Ovary (tissue), 3 donors: ENCODE data around the gene SLC4A5.

Experiments
- POLR2A ChIP-seq: fragments of 450-650 bp; IDR thresholded peaks from one replicate; pipeline ENCODE4 v1.6.1; 2017; ENCODE audit warnings: antibody characterized with exemption, mild to moderate bottlenecking, moderate library complexity
- TF ChIP-seq, protein P1 (sequence below), 3 donors: fragments of 450-650 bp in 2 of 3; fragments of 200-600 bp in 1 of 3; IDR thresholded peaks; one replicate each; pipeline versions ENCODE4 v1.5.1 to v1.8.0; 2016 to 2022; ENCODE audit warnings: antibody characterized with exemption in 3 of 3, mild to moderate bottlenecking in 1 of 3
- donor health status: DM: no; HTN: no; CAD: no.

DNA sequence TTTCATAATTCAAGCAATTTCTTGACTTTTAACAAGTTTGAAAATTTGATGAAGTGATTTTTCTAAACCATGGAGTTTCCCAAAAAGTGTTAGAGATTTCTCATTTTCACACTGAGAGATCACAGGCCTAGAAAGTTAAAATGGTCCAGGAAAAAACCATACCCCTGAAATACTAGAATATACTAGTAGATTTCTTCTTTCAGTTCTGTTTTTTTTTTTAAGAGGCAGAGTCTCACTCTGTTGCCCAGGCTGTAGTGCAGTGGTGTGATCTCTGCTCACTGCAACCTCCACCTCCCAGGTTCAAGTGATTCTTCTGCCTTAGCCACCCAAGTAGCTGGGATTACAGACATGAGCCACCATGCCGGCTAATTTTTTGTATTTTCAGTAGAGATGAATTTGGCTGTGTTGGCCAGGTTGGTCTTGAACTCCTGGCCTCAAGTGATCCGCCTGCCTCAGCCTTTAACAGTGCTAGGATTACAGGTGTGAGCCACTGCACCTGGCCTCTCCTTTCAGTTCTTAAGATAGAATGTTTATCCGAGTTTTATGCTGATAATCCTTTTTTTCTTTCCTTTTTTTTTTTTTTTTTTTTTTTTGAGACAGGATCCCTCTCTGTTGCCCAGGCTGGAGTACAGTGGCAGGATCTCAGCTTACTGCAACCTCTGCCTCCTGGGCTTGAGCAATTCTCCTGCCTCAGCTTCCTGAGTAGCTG, 130.4 kb downstream of the SLC4A5 start:
- TF ChIP-seq, protein P1, sequence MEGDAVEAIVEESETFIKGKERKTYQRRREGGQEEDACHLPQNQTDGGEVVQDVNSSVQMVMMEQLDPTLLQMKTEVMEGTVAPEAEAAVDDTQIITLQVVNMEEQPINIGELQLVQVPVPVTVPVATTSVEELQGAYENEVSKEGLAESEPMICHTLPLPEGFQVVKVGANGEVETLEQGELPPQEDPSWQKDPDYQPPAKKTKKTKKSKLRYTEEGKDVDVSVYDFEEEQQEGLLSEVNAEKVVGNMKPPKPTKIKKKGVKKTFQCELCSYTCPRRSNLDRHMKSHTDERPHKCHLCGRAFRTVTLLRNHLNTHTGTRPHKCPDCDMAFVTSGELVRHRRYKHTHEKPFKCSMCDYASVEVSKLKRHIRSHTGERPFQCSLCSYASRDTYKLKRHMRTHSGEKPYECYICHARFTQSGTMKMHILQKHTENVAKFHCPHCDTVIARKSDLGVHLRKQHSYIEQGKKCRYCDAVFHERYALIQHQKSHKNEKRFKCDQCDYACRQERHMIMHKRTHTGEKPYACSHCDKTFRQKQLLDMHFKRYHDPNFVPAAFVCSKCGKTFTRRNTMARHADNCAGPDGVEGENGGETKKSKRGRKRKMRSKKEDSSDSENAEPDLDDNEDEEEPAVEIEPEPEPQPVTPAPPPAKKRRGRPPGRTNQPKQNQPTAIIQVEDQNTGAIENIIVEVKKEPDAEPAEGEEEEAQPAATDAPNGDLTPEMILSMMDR (IDR thresholded peaks at IDR 0.05), result no peak
- no peak for TF ChIP-seq POLR2A
